GM18505 (cell line): ENCODE measurements around the gene UGGT2.
"Not testable (repeated sequence)": the region's sequence is repeated elsewhere in the genome, so short reads cannot be mapped to it uniquely, and the experiment has no call there.

ENCODE experiments used
- ATAC-seq: cut with Tn5 transposase; IDR thresholded peaks from one replicate; pipeline ENCODE4 v1.9.1; 2021; ENCODE audit not compliant: unreplicated experiment
- POLR2A ChIP-seq: IDR thresholded peaks from 4 replicates; pipeline ENCODE4 v1.6.1; 2011; ENCODE audit warnings: borderline replicate concordance; ENCODE audit not compliant: insufficient read depth, insufficient read length; ENCODE audit errors: extremely low read depth

The UGGT2 gene

DNA sequence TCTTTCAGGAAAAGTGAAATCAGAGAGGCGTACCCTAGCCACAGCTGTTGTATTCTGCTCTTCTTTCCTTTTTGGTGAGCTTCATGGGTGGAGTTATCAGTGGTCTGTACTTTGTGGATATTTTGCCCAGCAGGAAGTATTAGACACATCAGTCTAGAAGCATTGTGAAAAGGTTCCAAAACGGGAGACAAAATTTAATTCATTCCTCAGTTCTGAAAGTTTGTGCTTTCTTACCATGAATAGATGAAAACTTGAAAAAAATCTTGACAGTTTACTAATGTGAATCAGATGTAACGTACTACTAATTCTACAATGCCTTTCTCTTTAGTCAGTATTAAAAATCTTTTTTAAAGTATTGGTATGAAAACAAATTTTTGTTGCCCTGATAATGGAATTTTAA is 259.4 kb downstream of the UGGT2 start:
- no peak for ATAC-seq
- no peak for TF ChIP-seq POLR2A

DNA sequence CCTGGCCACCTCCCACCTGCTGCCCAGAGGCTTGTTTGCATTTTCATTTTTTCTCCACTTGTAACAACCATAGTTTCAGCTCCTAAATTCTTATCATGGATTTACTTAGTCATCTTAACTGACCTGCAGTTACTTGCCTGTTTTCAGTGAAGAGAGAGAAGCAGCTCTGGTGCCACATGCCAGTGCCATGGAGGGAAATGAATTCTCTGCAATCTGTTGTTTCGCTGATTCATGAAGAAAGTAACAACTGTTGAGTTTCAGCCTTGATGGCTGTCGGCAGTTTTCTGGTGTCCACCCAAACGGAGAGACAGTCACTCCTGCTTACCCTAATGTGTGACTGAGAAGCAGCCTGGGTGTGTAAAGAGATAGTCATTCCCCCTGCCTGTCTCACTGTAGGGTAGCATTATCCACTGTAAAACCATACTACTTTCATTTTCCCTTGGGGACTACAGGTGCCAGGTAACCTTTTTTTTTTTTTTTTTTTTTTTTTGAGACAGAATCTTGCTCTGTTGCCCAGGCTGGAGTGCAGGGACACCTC is 260.1 kb downstream of the UGGT2 start:
- TF ChIP-seq POLR2A = no peak
- ATAC-seq = no peak

DNA sequence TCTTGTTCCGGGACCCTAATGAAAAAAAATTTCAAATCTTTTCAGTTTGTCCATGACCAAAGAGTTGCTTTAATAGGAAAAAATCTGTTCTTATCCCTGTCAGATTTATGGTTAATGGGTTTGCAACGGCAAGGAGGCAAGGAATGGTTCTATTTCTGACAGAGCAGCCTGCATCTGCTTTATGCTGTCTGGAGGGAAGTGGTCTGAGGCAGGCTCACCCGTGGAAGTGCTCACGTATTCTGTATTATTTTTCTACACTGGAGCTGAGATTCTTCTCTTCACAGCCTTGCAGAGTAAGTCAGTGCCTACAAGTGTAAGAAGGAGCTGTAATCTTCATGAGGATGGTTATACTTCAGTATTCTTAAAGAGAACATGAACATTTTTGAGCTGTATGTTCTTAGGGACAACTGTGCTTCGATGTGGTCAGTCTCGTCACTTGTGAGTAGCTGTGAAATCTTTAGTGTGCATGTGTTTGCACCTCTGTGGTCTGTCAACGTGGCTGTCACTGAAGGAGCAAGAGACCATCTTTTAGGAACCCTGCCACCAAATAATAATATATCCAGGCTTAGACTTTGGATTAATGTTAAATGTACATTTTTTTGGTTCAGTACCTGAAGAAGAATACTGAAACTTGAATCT is 262.0 kb downstream of the UGGT2 start:
- ATAC-seq = no peak
- no peak for TF ChIP-seq POLR2A

DNA sequence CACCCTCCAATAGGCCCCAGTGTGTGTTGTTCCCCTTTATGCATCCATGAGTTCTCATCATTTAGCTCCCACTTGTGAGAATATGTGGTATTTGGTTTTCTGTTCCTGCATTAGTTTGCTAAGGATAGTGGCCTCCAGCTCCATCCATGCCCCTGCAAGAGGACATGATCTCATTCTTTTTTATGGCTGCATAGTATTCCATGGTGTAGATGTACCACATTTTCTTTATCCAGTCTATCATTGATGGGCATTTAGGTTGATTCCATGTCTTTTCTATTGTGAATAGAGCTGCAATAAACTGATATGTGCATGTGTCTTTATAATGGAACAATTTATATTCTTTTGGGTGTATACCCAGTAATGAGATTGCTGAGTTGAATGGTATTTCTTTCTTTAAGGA is 263.9 kb downstream of the UGGT2 start:
- ATAC-seq = not testable (repeated sequence)

DNA sequence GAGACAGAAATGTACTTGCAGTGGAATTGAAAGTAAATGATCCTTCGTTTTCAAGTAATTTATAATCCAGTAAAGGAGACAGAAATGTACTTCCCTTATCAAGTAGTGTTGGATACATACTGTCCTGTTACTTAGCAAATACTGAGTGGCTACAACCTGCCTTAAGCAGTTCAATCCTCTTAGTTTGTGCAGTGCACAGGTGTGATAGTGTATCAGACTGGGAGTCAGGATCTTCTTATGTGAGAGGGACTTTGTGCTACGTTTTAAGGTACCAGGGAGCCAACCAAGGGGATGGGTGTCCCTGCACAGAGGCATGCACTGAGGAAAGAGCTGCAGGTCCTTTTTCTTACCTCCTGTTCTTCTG is 265.1 kb downstream of the UGGT2 start:
- ATAC-seq = no peak
- TF ChIP-seq POLR2A = no peak

DNA sequence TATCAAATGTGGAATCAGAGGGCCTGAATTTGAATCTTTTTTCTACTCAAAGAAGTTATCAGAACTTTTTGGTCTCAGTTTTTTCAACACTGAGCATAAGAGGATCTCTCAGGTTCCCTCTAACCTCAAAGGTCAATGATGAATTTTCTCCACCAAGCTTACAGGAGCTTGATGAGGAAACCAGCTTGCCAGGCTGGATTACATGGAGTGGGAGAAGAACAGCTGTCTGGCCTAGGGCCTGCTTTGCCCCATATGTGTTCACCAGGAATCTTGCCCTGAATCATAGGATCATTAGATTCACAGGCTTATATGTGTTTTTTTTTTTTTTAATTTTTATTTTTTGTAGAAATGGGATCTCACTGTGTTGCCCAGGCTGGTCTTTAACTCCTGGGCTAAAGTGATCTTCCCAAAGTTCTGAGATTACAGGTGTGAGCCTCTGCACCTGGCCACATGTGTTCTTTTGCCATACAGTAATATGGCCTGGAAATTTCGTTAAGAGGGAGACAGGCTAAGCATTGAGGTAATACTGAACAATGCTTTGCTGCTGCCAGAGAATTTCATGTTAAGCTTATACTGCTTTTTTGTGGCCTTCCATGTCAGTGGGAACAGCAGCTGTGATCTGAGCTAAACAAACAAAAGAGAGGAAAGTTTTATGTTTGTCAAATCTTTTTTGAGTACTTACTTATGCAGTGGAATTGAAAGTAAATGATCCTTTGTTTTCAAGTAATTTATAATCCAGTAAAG is 265.7 kb downstream of the UGGT2 start:
- no peak for TF ChIP-seq POLR2A
- ATAC-seq = no peak

DNA sequence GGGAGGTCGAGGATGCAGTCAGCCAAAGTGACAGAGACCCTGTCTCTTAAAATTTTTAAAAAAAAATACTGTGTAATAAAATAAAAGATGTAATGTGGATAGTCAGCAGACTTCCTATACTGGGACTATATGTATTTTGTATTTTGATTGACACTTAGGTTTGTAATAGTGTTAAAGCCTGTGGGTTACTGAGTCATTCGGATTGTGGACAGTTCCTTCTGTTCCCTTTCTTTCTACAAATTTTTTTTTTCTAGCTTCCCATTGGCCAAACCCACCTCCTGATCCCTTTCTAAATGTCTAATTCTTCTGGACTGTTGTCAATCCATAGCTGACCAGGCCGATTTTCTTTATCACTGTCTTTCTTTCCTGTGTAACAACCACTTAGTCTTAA is 268.3 kb downstream of the UGGT2 start:
- TF ChIP-seq POLR2A = no peak
- no peak for ATAC-seq

DNA sequence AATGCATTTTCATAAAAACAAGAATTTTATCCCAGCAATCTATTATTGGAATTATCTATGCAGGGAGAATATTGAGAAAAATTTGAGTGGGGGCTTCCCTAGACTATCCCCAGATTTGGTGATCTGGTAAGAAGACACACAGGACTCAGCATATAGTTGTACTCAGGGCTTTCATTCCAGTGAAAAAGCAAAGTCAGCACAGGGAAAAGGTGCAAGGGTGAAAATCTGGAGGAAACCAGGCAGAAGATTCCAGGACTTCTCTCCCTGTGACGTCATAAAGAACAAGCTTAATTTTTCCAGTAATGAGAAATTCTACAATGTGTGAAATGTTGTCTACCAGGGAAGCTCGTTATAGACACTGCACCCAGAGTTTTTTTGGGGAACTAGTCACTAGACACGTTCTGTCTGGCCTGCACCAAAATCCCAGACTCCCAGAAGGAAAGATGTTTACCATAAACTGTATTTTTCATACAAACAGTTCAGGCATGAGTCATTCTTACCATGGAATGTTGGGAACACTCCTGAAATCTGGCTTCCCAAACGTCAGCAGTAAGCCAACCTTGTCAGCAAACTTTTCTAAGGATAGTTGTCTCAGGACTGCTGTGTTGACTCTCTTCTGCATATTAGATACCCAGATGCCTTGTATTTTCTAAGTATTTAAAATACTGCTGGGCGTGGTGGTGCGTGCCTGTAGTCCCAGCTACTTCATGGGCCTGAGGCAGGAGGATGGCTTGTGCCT is 268.9 kb downstream of the UGGT2 start:
- no peak for TF ChIP-seq POLR2A
- ATAC-seq = no peak

DNA sequence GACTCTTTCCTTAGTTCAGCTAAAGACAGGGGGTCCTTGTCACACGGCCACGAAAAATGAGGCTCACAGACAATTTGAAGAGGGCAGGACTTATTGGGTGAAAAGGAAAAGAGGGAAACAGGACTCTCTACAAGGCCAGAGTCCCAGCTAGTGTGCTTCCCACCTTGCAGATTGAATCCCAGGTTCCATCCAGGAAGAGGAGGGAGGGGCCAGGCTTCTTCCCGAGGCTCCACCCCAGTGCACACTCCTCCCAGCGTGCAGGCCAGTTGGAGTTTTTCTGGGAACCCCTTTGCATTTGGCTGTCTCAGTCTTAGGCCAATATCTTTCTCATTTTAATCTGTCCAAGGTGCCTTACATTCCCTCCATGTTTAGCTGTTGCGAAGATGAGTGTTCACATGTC is 269.5 kb downstream of the UGGT2 start:
- ATAC-seq = no peak
- no peak for TF ChIP-seq POLR2A

DNA sequence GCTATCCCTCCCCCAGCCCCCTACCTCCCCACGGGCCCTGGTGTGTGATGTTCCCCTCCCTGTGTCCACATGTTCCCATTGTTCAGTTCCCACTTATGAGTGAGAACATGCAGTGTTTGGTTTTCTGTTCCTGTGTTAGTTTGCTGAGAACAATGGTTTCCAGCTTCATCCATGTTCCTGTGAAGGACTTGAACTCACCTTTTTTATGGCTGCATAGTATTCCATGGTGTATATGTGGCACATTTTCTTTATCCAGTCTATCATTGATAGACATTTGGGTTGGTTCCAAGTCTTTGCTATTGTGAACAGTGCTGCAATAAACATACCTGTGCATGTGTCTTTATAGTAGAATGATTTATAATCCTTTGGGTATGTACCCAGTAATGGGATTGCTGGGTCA is 271.3 kb downstream of the UGGT2 start:
- not testable (repeated sequence) for ATAC-seq

DNA sequence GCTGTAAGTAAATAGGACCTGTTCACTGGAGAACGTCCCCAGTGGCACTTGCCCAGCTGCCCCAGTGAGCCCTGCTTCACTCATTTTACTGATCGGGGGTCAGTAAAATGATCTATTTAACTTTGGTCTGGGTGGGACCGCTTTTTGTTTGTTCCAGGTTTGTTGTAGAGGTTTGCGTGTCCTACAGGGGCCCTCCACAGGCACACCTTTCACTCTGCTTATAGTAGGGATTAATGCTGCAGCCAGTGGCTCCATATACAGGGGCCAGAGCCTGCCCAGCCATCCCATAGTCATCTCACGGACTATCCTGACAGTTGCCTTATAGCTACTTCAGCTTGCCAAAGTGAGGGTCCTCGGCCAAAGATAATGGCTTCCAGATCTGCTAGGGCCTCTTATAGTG is 272.2 kb downstream of the UGGT2 start:
- TF ChIP-seq POLR2A = no peak
- no peak for ATAC-seq

DNA sequence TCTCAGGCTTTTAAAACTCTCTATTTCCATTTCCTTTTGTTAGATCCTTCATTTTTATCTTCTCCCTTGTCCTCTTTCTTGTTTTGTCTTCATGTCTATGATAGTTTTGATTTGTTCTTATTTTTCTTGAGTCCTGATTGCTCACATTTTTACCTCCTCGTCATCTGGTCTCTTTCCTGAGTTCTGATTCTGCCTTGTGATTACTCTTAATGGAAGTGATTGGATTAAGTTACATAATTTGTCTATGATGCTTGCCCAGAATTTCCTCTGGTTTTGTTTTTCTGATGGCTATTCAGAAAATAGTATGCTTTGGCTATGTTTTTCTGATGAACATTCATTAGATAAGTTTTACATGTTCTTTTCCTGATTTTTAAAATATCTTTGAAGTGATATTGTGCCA is 273.7 kb downstream of the UGGT2 start:
- no peak for TF ChIP-seq POLR2A
- ATAC-seq = no peak

DNA sequence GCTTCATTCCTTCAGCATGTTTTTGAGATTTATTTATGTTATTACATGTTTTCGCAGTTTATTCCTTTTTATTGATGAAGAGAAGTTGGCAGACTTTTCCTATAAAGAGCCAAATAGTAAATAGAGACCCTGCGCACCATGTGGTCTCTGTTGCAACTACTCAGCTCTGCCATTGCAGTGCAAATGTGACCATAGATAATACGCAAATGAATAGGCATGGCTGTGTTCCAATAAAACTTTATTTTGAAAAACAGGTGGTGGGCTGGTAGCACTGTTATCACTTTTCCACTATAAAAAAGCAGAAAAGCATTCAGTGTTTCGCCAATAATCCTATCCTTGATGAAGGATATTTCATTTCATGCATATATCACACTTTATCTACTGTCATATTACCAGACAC is 281.3 kb downstream of the UGGT2 start:
- no peak for TF ChIP-seq POLR2A
- no peak for ATAC-seq

DNA sequence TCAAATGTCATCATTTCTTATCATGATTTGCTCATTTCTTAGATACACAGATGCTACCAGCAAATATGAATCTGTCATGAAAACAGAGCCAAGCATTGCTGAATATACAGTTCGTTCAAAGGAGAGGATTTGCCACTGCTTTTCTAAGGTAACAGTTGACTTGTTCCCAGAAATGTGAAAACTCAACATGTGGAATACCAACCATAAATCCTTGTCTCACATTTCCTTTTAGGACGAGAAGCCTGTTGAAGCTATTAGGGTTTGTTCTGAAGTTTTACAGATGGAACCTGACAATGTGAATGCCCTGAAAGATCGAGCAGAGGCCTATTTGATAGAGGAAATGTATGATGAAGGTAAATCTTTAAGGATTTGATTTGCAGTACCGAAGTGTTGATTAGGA is 289.6 kb downstream of the UGGT2 start:
- no peak for TF ChIP-seq POLR2A
- ATAC-seq = no peak

DNA sequence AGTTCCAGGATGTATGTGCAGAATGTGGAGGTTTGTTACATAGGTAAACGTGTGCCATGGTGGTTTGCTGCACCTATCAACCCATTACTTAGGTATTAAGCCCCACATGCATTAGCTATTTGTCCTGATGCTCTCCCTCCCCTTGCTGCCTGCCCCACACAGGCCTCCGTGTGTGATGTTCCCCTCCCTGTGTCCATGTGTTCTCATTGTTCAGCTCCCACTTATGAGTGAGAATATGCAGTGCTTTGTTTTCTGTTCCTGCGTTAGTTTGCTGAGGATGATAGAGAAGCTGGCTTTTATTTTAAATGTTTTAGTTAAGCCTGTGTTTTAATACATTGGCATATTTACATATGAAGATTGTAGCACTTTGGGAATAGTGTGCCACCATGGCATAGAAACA is 290.6 kb downstream of the UGGT2 start:
- not testable (repeated sequence) for ATAC-seq

DNA sequence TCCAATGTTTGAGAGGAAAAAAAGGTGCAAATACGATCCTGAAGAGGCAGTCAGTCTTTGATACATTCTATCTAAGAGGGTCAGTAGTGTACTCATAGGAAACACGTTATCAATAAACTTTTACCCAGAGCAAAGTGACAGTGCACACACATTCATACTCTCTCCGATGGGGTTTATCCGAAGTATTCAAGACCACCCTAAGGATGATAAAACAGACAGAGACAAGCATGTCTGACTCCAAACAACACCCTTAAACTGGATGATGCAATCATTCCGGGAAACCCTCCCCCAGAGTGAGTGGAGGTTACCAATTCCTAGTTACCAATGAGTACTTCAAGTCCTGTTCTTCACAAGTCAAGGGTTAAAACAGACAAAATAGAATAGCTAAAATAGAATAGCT is 297.1 kb downstream of the UGGT2 start:
- no peak for ATAC-seq
- TF ChIP-seq POLR2A = no peak
